Calu3 (cell line): ENCODE data around the gene BRAT1. TPM values are rescaled to one million over a fixed set of nuclear protein-coding genes. Genes with fewer than 3 reads are reported as not detected.

Experiments used
- BruUV-seq: library from RNA; stranded (reverse); fragments of 400-500 nt; replicated peaks from 2 replicates; lab custom pipeline; 2021; lab: Mats Ljungman, UMichigan
- CTCF ChIA-PET: fragments of 300-600 bp; sonication (Branson Sonifier 250); formaldehyde crosslinking; loops from one replicate; lab custom pipeline; 2022; ENCODE audit warnings: antibody characterized with exemption; lab: Charles Lee
- DNase-seq: peaks from one replicate; pipeline ENCODE4 v3.0.0; 2022
- H3K27ac Mint-ChIP-seq: one replicate; pipeline ENCODE4 v1.8.0; 2022; ENCODE audit warnings: mixed read lengths; ENCODE audit not compliant: unreplicated experiment
- H3K27me3 Mint-ChIP-seq: one replicate; pipeline ENCODE4 v1.8.0; 2022; ENCODE audit warnings: mixed read lengths; ENCODE audit not compliant: unreplicated experiment
- H3K36me3 Mint-ChIP-seq: one replicate; pipeline ENCODE4 v1.8.0; 2022; ENCODE audit warnings: mild to moderate bottlenecking, moderate library complexity, mixed read lengths; ENCODE audit not compliant: insufficient read depth, unreplicated experiment
- H3K4me1 Mint-ChIP-seq: one replicate; pipeline ENCODE4 v1.8.0; 2022; ENCODE audit warnings: mild to moderate bottlenecking, low read depth, mixed read lengths; ENCODE audit not compliant: unreplicated experiment
- H3K4me3 Mint-ChIP-seq: one replicate; pipeline ENCODE4 v1.8.0; 2022; ENCODE audit warnings: mild to moderate bottlenecking, low read depth, moderate library complexity, mixed read lengths; ENCODE audit not compliant: unreplicated experiment
- H3K9me3 Mint-ChIP-seq: one replicate; pipeline ENCODE4 v1.8.0; 2022; ENCODE audit warnings: low read depth, mixed read lengths; ENCODE audit not compliant: unreplicated experiment
- CTCF ChIP-seq: fragments of 200-600 bp; IDR thresholded peaks from one replicate; pipeline ENCODE4 v1.8.0; 2022; ENCODE audit warnings: antibody characterized with exemption; ENCODE audit not compliant: unreplicated experiment
- intact Hi-C: fragments of 100-400 bp; cut with micrococcal nuclease; formaldehyde crosslinking; loops from one replicate; pipeline ENCODE4 v1.10.0; 2022; ENCODE audit not compliant: unreplicated experiment
- total RNA-seq: library from RNA; stranded (reverse); gene quantifications from 2 replicates; pipeline ENCODE4 v1.2.3, GENCODE V29; 2022

Gene BRAT1
- total RNA-seq, 1 experiment from 2014 or later = 59.6 TPM

GRCh38 chr7:2501947-2502646 lies 53.2 kb downstream of the BRAT1 start:
- no TSS peak for BruUV-seq
- CTCF ChIA-PET = interaction anchor here (0.7 kb wide), 2 partner anchors 10 to 562 kb away, joined by 3 to 4 read pairs; no protein-coding TSS in a partner anchor
- no peaks in the 10 kb centered on the region for H3K9me3 Mint-ChIP-seq

GRCh38 chr7:2500701-2501100 lies 54.6 kb downstream of the BRAT1 start:
- intact Hi-C loops = no loop called here
- no peaks in the 10 kb centered on the region for H3K9me3 Mint-ChIP-seq
- CTCF ChIA-PET = no interaction called here

More at GRCh38 chr7:2501947-2502646, 53.2 kb downstream of the BRAT1 start:
- intact Hi-C loops = no loop called here
- TF ChIP-seq CTCF = peak; percentile 34
- H3K27me3 Mint-ChIP-seq = peaks cover 44% of the 10 kb centered on the region
- H3K4me1 Mint-ChIP-seq = no peaks in the 10 kb centered on the region
- DNase-seq = no peak
- no peak overlapping the region for H3K27ac Mint-ChIP-seq
- H3K36me3 Mint-ChIP-seq = peaks cover 3% of the 10 kb centered on the region
- no peak overlapping the region for H3K4me3 Mint-ChIP-seq

GRCh38 chr7:2499719-2500430 lies 55.4 kb downstream of the BRAT1 start:
- H3K4me3 Mint-ChIP-seq = no peak overlapping the region
- no peaks in the 10 kb centered on the region for H3K9me3 Mint-ChIP-seq
- TF ChIP-seq CTCF = no peak
- CTCF ChIA-PET = interaction anchor here (1.2 kb wide), 1 partner anchor 9 kb away, joined by 4 read pairs; no protein-coding TSS in a partner anchor
- peaks cover 67% of the 10 kb centered on the region for H3K27me3 Mint-ChIP-seq
- BruUV-seq = no TSS peak
- H3K36me3 Mint-ChIP-seq = peaks cover 10% of the 10 kb centered on the region
- no peak for DNase-seq
- no peak overlapping the region for H3K27ac Mint-ChIP-seq
- H3K4me1 Mint-ChIP-seq = no peaks in the 10 kb centered on the region
- intact Hi-C loops = no loop called here

More at GRCh38 chr7:2500701-2501100, 54.6 kb downstream of the BRAT1 start:
- Mint-ChIP-seq H3K36me3 (peaks cover 10% of the 10 kb centered on the region), H3K27ac (no peak overlapping the region), H3K4me1 (no peaks in the 10 kb centered on the region), H3K4me3 (no peak overlapping the region), H3K27me3 (peaks cover 58% of the 10 kb centered on the region)
- no TSS peak for BruUV-seq
- no peak for DNase-seq
- TF ChIP-seq CTCF = no peak

- TF ChIP-seq CTCF = no peak
- no TSS peak for BruUV-seq
- no peak for DNase-seq
- intact Hi-C loops = no loop called here
- Mint-ChIP-seq H3K4me3 (no peak overlapping the region), H3K27me3 (peaks cover 74% of the 10 kb centered on the region), H3K4me1 (no peaks in the 10 kb centered on the region), H3K27ac (no peak overlapping the region), H3K9me3 (no peaks in the 10 kb centered on the region), H3K36me3 (peaks cover 10% of the 10 kb centered on the region)
- CTCF ChIA-PET = interaction anchor here (0.6 to 1.5 kb wide), 4 partner anchors 10 to 1763 kb away, joined by 3 to 4 read pairs (median 4); no protein-coding TSS in a partner anchor
These were observed 56.1 kb downstream of the BRAT1 start for GRCh38 chr7:2499181-2499580.
